LNCAP (cell line): Measurements from ENCODE around the gene MTHFD2L.

Experiments used
- CTCF ChIP-seq: fragments of 450-650 bp; IDR thresholded peaks from 2 replicates; pipeline ENCODE4 v1.5.1; 2017; ENCODE audit warnings: mild to moderate bottlenecking

MTHFD2L gene

DNA sequence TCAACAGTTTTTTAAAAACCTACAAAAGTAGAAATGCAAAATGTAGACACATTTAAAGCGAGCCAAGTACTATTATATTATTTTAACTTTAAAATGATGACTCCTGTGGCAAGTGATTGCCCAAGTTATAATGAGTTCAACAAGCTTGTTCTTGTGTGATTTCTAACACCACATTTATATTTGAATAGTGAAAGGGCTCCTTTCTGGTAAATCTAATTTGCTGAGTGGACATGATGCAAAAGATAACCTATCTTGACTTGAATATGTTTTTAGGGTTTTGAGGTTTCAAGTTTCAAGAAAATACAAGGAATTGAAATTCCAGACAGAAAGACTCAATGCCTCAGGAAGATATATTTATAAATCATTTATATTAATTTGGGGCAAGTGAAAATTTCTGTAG lies 149.3 kb downstream of the MTHFD2L start:
- TF ChIP-seq CTCF: no peak

DNA sequence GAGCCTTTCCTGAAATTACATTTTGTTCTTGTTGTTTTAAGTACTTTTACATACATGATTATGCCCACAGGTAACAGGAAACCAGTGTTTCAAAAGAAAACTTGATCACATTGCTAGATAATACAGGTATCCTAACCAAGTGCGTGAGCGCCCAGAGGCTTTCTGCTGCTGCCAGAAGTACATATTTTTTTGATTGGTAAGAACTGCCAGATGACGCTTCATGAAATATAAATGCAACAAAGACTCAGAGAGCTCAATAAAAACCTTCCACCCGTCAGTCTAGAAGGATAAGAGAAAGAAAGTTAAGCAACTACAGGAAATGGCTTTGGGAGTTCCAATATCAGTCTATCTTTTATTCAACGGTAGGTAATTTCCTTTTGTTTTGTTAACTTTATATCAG lies 150.3 kb downstream of the MTHFD2L start, which contains the start of gene EPGN:
Gene EPGN, plus strand, starts transcription at position 256 of the 400 bp plus-strand sequence. Its CDS starts 64 bp downstream, at position 320.
- TF ChIP-seq CTCF: no peak

GRCh38 chr4:74309223-74309622 lies 151.3 kb downstream of the MTHFD2L start:
- no peak for TF ChIP-seq CTCF

DNA sequence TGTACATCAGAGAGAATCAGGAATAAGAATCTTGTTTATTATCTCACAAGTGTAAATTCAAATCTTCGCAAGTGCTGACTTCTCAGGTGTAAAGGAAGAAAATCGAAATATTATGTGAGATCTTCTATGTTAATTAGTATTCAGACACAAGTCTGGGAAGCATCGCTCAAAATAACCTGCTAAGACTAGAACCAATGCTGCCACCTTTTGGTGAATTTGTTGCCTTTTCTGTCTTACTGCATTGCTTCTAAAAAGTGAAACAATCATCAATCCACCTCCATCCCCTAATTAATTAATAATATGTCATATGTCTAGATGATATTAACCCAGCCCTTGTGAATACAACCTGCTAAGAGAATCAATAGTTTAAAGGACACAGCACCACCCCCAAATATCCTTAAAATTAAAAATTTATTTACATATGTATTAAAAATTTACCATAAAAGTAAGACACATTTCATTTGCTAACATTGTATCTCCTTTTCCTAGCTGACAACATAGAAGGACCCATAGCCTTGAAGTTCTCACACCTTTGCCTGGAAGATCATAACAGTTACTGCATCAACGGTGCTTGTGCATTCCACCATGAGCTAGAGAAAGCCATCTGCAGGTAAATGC lies 153.9 kb downstream of the MTHFD2L start:
- TF ChIP-seq CTCF: peak; percentile 63

- TF ChIP-seq CTCF: no peak
Measured at GRCh38 chr4:74314329-74314728, 156.4 kb downstream of the MTHFD2L start.

GRCh38 chr4:74314944-74315343 lies 157.0 kb downstream of the MTHFD2L start:
- no peak for TF ChIP-seq CTCF

GRCh38 chr4:74315376-74315775 lies 157.5 kb downstream of the MTHFD2L start:
- TF ChIP-seq CTCF: no peak

DNA sequence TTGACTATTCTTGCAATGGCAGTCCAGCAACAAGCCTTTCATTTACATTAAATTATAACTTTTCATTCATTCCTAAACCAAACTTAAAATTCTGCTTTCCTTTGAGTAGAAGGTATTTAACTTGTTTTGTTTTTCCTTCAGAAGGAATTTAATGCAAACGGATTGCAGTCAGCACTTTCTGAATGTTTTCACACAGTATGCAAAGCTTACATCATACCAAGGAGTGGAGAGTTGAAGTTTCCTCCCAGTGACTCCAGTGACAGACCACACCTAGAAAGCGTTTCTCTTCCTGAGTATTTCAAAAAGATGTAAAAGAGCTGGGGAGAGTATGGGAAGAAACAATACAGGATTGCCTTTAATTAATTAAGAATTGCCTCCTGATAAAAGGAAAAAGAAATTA lies 158.5 kb downstream of the MTHFD2L start:
- TF ChIP-seq CTCF: no peak
